Stimulated activated CD8-positive, alpha-beta memory T cell treated with anti-CD3 and anti-CD28 coated beads, Interleukin-7, amount 100 ng/mL, for 4 hours (primary cell): ENCODE results near the gene PPFIBP2.

Experiments used
- DNase-seq, 2 donors: peaks; one replicate each; pipeline ENCODE4 v3.0.0-alpha.2; 2020; ENCODE audit warnings: low read depth in 2 of 2

Gene PPFIBP2

DNA sequence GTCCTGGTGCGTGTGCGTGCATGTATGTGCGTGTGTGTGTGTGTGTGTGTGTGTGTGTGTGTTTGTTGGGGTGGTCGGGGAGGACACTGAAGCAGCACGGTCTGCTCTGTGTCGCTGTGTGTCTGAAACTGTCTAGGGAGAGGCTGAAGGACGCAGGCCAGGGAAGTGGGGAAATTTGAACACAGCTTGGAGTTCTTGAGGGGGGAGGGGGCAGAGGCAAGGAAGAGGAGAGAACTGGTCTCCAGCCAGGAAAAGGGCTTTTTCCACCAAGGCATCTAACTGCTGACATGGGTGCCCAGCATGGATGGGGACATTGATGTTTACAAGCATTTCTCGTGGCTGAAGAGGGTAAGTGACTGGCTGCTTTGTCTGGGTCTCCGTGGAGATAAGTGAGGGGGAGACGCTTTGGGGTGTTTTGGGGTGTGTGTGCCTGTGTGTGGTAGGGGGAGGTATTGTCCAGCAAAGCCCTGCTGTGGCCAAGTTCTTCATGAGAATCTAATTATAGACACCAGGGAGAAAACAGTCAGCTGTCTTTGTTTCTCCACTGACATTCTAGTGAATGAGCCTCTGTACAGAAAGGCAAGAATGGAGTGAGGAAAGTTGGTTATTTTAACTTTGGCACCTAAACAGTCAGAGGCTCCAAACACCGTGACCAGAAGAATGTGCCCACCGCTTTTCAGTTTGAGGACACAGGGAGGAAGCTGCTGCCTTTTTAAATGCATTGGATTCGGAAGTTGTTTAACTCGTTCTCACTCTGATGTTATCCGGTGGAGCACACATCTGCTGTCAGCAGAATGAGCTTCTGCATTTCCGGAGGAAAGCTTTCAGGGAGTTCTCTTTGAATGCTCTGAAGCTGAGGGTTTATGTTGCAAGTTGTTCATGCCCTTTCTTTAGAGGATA, 63.7 kb downstream of the PPFIBP2 start:
- no peak for DNase-seq

DNA sequence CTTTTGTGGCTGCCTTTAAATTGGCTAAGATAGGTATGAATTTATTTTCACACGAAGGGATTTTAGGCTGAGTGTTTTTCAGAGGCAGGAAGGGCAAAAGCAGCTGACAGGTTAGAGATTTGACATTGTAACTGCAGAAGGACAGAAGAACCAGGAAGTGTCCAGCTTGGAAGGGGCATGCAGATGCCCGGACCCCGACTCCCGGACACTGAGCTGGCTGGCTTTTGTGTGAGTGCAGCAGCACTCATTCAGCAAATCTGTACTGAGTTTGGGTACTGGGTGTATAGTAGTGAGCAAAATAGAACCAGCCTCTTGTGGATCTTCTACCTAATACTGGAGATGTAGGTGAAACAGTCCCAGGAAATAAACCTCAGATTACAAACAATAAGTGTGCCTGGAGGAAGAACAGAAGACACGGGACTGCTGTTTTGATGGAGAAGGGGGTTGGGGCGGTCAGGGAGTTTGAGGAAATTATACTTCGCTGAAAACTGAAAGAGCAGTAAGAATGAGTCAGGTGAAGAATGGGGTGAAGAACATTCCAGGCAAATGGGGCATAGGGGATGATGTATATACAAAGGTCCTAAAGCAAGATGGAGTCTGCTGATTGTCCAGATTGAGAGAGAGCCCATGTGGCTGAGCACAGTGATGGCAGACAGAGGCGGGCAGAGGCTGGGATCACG, 64.6 kb downstream of the PPFIBP2 start:
- DNase-seq = no peak

DNA sequence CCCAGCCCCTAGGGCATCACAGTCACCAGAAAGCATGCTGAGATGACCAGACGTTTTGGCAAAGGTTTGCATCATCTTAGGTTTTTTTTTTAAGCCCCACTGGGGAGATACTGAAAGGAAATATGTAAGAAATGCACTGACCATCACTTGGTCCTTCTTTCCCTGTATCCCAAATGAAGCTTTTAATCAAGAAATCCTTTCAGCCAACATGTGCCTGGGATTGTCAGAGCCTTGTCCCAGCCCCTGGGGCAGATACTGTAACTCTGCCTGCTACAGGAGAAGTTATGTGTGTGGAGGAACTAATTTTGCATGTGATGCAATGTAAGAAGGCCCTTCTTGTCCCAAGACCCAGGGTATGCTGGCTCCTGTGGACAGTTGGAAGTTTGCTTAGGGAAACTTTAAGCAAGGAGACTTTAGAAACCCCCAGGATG, 65.6 kb downstream of the PPFIBP2 start:
- no peak for DNase-seq

DNA sequence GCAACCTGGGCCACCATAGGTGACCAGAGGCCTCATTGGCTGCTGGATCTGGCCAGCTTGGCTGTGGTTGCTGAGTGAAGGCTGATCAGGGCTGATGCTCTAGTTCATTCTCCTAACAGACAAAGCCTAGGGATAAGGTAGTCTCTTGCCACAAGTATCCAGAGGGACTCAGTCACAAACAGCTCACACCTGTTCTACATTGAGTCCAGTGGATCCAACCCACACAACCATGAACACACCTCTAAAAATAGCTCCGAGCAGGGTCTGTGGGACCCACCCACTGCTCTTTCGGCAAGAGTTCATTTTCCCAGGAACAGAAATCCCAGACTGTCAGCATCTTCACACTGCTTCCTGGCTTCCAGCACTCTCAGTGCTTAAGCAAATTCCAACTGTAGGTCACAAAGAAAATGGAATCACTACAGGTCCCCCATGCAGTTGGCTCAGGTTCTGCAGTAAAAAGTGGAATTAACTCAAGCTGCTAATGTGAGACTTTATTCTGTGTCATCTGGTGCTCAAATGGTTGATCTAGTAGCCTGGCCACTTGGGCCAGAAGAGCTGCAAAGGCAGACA, 67.3 kb downstream of the PPFIBP2 start:
- no peak for DNase-seq

DNA sequence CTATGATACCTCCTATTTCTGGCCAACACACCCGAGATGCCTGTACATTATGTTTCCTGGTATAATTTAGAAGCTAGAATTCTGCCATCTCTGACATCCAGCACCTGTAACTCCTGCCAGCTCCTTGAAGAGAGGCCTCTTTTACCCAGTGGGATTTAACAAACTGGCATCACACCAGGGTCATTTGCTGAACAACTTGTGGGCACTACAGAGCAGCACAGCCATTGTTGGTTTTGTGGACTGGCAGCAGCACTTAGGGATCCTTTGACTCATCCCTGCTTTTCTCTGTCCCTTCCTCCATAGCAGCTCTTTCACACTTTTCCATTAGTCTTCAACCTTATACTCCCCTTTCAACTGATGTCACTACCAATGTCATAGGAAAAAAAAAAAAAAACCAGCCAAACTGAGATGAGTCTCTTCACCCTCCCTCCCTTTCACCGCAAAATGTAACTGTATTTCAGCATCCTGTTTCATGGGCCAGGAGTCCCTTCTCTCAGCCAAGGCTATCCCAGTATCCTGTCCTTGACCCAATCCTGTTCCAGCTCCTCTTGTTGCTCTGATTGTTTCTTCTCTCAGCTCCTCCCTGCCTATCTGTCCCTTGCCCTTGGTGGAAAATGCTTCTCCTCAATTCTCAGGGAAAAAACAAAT, 68.7 kb downstream of the PPFIBP2 start:
- no peak for DNase-seq

DNA sequence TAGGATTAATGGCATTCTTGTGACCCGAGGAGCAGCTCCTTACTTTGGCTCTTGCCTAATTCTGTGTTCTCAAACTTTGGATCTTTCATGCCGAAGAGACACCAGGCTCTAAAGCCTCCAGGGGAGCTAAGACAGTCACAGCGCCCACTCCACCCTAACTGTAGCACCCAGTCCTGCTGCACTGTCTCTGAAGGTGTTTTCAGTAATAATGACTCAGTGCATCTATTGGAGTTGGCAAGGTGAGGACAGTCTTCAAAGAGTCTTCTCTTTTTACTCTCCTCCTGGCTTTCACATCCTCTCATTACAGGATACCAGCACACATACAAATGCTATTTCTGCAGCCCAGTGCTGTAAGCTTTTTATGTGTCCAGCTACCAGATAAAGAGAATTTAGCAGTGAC, 69.4 kb downstream of the PPFIBP2 start:
- no peak for DNase-seq

DNA sequence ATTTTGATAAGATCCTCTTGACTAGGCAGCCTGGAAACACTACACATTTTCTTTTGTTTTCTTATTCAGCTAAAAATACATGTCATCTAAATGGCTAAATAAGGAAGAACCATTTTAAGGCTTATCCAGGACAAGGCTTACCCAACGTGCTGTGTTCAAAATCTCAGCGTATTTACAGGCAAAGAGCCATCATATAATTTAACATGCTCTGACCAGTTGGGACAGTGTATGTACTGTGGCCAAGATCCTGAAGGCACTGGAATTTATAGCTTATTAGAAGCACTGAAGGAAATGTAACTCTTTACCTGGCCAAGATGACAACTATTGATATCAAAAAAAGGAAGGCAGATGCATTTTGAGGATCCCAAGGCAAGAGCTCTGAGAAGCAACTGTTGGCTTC, 71.1 kb downstream of the PPFIBP2 start:
- DNase-seq = no peak

DNA sequence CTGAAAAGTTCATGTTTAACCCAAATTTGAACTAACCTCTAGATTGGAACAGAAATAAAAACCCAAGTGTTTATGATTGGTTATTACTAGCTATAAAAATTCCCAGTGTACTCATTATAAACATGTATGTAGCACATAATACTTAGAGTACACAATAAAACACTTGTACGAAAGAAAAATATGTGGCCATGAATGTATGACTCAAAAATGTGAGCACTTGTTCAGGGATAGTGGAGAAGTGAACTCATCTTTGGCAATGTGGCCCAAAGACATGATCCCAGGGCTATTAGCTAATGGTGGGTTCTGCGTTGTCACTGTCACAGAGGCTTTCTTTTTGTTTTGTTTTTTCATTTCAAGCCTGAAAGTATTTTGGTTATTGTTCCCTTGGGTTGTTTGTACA, 72.0 kb downstream of the PPFIBP2 start:
- no peak for DNase-seq

DNA sequence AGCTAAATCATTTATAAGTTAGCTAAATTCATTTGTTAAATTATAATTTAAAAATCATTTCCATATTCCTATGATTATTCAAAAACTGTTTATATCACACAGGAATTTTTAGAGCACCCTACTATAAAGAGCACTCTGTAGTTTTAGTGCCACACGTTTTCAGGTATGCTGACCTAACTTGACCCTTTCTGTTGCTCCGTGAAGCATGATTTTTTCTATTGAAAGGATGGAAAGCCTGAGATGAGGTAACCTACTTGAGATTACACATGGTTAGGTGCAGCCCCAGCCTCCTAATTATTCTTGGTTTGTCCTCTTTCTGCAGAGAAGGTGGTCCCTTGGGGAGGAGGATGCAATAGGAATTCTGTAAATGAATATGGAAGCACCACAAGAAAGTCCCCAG, 72.6 kb downstream of the PPFIBP2 start:
- no peak for DNase-seq

DNA sequence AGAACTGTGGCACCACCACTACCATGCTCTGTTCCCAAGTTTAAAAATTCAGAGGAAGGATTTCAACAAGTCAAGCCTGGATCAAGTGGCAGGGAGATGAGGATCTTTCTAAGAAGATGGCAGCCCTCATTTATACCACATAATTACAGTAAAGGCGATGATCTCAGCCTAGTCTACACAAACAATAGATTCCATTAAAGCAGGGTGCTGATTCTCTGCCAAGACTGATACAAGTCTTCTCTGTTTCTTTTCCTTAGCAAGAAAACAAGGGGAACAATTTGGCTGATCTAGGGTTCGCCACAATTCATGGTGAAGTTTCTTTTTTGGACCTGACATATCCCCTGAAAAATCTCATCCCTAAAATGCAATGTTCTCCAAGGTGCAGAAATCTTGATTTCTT, 73.9 kb downstream of the PPFIBP2 start:
- DNase-seq = no peak

DNA sequence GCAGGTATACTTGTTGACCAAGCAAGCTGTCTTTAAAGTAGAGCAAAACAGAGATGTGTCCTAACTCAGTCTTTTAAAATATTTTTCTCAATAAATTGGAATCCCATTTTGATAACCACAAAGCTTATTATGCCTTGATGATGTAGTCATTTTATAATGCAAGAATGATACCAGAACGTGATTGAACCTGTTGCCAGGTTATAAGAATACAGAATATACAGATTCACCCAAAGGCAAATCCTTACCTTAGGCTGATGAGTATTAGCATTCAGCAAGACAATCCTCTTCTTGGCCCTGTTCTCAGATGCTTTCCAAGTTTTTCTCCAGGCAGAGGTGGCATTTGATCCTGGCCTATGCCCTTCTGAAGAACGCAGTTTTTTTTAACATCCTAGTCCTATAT, 76.1 kb downstream of the PPFIBP2 start:
- no peak for DNase-seq

DNA sequence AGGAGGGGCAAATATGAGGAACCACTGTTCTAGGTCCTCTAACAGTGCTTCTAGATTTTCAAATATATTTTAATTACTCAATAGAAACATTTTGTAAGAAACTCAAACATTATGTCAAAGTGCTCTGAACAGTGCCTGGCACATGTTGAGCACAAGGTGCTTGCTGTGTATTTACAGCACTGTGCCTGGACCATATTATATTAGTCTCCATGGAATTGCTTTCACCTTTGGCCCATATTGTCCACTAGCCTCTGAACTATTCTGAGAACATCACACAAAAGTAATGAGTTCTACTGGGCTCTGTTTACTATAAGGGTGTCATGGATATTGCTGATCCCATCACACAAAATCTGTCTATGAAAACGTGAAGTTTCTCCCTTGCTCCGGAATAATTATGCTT, 76.7 kb downstream of the PPFIBP2 start:
- no peak for DNase-seq

DNA sequence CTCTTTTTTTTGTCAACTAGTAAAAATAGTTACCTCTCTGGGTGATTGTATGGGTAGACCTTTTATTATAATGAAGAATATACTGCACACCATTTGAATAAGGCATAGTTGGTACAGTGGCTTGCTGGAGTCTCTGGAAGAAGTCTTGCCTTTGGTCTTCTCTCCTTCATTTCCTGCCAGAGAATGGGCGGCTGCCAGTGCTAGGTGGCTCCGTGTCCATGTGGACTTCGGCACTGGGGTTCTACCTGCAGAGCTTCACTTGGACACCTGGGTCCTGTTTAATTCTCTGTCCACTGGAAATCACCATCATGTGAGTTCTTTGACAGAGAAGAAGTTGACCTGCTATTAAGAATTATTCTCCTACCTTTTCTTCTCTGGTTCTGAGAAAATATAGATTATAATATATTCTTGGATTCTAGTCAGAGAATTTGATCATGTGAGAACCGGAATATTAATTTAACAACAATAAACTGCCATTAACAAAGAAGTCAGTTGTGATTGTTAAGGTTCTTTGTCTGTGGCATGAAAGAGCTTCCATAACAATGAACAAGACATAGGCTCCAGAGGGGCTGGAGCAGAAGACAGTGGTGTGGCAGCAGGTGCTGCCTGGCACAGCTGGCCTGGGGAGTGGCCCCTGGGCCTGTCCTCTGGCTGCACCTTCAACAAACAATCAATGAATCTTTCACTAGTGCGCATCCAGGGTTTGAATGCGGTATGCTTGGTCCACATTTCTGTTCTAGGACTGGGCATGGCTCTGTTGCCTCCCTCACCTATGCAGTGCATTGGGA, 77.5 kb downstream of the PPFIBP2 start:
- no peak for DNase-seq

DNA sequence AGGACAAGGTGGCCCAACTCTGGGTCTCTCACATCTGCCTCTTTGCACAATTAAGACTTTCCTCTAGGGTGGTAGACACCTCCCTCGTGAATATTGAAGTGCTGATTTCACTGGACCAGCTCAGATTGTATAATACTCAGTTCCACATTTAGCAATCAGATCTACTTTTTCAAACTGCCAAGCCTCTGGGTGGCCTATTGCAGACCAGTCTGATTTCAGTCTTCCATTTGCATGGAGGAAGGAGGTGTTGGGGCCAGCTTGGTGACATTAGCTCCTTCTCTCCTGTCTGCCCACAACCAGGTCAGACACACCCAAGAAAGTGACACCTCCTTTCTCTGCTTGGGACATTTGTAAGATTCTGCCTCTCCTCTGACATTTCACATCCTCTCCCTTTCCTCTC, 78.2 kb downstream of the PPFIBP2 start:
- DNase-seq = no peak

DNA sequence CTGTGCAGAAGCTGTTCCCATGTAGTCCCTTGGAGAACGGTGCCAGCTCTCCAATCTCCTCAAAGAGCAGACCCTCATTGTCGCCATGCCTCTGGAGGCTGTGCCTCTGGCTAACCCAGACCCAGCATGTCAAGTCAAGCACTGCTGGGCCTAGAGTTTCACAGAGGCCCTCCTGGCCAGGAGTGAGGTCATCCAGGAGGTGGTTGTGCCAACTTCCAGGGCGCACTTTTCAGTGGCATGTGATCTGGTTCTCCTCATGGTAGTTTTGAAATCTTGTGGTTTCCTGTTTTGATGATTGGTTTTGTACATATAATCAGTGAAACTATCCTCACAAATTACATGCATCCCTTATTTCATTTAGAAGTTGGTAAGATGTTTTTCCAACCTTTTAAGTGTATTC, 78.9 kb downstream of the PPFIBP2 start:
- DNase-seq = no peak

DNA sequence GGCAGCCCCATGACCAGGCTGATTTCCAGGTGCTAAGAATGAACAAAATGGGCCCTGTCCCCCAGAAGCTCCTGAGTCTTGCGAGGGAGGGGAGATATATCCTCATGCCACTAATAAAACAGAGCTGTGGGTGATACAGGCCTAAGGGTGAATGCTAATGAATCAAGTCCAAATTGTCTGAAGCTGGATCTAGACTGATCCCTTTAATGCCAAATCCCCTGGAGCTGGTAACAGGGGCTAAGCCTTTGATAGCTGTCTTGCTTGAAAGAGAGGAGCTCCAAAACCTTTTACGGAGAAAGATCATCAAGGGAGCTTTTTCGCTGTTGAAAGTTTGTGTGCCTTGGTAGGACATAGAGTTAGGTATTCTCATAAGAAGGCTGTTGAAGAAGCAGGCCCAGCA, 79.7 kb downstream of the PPFIBP2 start:
- DNase-seq = no peak

DNA sequence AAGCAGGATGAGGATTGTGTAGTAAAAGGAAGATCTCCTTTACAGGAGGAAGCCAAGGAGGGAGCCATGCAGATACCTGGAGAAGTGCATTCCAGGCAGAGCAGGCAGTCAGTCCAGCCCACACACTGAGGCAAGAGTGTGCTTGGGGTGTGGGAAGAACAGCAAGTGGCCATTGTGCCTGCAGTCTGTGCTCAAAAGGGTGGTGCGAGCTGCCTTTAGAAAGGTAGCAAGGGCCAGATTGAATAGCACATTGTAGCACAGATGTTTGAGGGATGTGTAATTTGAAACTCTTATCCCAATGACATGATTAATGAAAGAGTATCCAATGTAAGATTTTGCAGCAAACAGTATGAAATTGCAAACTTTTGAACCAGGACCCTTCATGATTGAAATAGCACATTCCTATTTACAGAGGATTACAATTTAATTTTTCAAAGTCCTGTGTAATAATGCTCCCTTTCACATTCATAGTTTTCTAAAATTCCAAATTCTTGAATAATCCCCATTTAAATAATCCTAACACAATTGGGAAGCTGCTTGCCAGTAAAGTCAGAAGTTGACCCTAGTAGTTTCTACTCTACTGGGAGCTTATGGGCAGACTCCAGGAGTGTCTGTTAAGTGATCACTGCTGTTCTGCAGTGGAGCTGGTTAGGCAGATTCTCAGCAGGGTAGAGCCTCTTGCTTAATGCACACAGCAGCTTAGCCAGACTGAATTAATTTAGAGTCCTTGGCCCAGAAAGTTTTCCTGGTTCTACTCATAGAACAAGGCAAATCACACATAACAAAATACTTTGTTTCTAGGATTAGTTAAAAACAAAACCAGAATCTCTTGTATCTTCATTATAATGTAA, 81.4 kb downstream of the PPFIBP2 start:
- DNase-seq = no peak

DNA sequence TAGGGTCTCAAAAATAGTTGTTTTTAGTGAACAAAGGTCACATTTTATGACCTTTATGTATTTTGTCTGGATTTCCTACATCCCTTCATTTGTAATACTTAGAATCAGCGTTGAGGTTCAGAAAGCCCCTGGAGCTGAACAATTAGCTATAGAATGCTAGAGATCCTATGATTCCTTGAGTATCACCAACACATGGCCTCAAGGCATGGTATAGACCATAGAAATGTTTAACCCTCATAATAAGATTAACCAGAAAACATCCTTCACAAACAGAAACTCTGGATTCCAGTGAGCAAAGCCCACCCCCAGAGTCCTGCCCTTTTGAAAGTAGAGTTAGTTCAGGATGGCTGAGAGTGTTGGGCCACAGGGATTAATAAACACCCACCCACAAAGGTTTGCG, 82.2 kb downstream of the PPFIBP2 start:
- no peak for DNase-seq

DNA sequence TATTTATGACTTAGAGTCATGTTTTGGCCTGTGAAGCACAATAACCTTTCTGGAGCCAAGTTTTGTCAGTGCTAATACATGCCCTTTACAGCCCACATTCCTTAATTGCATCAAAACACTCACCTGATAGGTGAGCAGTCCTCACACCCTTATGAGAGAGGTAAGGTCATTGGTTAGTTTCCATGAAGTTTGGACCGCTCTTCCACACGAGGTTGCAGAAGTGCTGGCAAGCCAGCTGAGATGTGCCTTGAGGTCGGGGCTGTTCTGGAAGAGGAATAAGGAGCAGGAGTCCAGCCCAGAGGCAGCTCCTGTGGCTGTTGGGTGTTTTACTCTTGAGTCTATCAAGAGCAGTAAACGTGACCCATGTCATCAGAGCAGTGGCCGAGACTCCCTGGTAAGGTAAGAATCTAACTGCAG, 83.2 kb downstream of the PPFIBP2 start:
- DNase-seq = no peak

DNA sequence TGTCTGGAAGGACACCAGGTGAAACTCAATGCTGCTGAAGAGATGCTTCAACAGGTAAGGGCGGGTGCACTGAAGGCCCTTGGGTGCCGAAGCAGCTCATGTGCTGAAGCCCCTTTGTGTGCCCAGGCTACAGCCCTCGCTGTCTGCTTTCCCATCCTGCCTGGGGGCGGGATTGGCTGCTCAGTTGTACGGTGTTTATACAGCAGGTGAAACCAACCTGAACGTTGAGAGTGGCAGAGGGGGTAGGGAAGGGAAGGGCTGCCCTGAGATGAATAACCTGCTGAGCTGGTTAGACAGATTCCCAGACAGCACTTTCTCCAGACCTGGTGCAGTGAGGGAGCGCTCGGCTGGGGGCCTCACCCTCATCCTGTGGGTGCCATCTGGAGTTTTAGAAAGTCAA, 83.8 kb downstream of the PPFIBP2 start:
- DNase-seq = no peak

DNA sequence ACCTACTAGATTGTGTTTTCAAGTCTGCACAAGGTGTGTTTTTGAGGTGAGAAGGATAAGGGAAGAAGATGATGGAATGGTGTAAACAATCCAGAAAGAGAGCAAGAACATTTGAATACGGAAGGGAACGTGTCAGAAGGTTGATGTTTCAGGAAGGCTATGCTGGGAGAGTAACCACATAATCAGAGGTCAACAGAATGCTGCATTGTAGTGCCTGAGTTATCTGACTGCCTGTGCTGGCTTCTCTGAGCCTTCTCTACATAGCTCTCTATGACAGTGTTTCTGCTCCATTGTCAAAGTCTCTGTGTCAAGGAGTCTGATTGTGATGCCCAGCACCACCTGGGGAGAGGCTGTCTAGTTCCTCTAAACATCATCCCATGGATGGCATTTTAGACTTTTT, 85.4 kb downstream of the PPFIBP2 start:
- no peak for DNase-seq
